ENCODE data around the gene CADM2.

GRCh38 chr3:85591451-85591850 lies 632.7 kb downstream of the CADM2 start:
- TF ChIP-seq CTCF (IDR thresholded peaks at IDR 0.05; ENCODE audit: extremely low read depth in 1 of 2, insufficient read depth in 1 of 2, low read depth in 1 of 2, low read length in 2 of 2): no peak
- no peak for TF ChIP-seq MAX (IDR thresholded peaks at IDR 0.05; ENCODE audit: insufficient read depth, insufficient read length)
